Measurements from ENCODE around the gene C20orf96. TPM values are rescaled to one million over a fixed set of nuclear protein-coding genes. Genes with fewer than 3 reads are reported as not detected.

C20orf96 gene, protein sequence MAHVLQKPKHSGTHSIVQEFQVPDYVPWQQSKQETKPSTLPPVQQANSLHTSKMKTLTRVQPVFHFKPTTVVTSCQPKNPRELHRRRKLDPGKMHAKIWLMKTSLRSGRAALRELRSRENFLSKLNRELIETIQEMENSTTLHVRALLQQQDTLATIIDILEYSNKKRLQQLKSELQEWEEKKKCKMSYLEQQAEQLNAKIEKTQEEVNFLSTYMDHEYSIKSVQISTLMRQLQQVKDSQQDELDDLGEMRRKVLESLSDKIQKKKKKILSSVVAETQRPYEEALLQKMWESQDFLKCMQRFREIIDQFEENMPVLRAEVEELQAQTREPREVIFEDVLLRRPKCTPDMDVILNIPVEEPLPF
- total RNA-seq = 1 to 10 TPM; 2.8 to 3.7 TPM

DNA sequence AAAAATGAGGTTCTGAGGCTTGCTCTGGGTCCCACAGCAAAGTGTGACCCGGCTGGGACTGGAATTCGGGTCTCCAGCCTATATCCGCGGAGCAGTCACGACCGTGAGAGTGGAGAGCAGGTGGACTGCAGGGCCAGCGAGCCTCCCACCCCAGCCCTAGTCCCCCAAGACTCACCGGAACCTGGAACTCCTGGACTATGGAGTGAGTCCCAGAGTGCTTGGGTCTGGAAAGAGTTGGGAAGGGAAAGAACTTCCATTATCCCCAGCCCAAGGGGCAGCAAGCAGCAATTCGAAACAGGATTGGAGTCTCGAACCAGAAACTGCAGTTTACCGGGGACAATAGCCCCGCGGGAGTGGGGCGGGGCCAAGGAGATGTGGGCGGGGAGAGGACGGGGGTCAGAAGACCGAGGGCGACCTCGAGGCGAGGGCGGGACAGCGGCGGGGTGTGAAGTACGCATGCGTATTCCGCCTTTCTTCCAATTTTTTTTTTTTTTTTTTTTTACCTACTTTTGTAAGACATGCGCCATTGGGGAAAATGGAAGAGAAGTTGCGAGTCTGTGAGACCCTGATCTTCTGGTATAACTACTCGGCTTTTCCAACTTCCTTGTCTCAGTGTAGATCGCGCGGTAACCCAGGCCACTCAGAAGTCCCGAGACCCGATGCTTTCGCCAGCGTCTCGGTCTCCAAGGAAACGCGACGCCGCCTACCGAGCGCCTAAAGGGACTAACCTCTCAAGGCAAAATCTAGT, at the start of gene C20orf96:
TSS of gene C20orf96 (minus strand) at position 667 of the 748 bp plus-strand sequence. CDS start at position 527, 140 bp downstream.

DNA sequence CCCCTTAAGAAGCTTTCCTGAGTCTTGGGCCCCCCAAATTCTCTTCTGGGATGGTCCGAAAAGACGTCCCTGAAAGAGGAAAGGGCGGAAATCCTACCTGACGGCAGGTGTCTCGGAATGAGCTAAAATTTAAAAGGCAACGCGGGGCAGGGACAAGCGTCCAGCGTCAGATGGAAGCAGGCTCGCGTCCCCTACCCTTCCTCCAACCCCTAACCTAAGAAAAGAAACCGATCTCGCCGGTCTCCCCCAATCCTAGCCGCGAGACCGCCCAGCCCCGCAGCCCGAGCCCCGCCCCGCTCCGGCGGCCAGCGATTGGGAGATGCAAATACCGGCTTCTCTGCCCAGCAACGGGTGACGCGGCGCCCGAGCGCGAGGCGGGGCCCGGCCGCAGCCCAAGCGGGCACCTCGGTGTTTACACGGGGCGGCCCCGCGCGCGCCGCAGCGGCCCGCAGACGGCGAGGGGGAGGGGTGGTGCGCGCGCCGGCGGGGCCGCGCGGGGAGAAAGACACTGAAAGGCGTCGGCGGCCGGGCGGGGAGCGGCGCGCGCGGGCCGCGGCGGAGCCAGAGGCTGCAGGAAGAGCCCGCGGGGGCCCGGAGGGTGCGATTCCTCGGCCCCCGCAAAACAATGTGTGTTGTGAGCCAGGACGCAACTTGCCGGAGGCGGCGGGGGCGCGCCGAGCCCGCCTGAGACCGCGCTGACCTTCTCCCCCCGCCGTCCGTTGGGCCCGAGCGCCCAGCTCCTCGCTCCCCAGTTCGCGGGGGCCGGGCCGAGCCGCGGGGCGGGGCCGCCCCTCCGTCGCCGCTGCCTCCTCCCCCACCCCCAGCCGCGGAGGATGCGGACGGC, 34.7 kb upstream of the C20orf96 start, which contains the start of gene SOX12:
TSS of gene SOX12 (plus strand) at position 508 of the 844 bp plus-strand sequence. CDS start 373 bp downstream, outside the sequence.

DNA sequence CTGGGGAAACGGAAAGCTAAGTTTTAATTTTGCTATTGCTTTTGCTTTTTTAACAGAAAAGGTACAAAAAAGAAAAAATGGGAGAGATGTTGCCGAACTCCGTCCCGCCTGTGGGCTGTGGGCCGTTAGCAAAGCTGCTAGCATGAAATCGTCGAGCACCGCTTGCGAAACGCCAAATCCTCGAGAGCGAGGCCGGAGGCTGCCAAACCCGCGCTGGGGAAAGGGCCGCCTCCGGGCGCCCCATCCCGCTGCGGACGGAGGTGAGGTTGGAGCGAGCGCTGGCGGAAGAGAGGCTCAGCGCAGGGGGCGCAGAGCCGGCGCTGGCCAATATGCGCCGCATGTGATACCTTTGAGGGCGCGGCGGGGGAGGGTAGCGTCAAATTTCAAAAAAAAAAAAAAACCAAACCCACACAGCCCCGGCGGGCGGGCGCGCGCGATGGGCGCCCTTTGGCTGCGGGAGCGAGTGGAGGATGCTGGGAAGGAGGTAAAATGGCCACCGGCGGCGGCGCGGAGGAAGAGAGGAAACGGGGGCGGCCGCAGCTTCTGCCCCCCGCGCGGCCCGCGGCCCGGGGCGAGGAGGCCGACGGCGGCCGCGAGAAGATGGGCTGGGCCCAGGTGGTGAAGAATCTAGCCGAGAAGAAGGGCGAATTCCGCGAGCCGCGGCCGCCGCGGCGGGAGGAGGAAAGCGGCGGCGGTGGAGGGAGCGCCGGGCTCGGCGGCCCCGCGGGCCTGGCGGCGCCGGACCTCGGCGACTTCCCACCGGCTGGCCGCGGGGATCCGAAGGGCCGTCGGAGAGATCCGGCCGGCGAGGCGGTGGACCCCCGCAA, 6.8 kb upstream of the C20orf96 start, which contains the start of gene ZCCHC3:
TSS of gene ZCCHC3 (plus strand) at position 473 of the 827 bp plus-strand sequence. CDS start at position 490, 17 bp downstream.

DNA sequence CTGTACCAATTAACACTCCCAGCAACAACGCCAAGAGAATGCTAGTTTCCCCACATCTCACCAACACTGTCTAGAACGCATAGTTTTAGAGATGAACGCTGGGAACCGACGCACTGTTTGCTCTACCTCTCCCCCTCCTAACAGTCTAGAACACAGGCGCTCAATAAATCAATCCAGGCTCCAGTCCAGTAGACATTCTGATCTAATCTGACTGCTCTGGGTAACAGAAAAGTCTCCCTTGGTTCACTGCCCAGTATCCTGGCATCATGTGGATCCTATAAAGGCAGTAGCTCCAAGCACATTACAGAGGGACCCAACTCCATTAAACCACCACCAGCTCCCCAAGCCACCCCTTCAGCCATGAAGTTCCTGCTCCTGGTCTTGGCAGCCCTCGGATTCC, 33.1 kb downstream of the C20orf96 start, which contains the start of gene DEFB132:
TSS of gene DEFB132 (plus strand) at position 306 of the 400 bp plus-strand sequence. CDS start at position 361, 55 bp downstream.

DNA sequence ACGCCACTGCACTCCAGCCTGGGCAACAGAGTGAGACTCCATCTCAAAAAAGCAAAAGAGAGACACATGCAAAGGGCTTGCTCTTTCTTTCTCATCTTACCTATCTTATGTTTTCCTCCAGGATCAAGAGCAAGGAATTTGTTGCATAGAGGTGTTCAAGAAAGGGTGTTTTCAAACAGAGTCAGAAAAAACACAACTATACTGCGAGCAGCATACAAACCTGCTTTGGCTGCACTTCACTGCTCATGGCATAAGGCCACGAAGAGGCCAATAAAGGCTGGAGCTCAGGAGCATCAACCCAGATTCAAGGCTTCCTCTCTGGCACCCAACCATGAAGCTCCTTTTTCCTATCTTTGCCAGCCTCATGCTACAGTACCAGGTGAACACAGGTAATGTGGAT, 63.6 kb downstream of the C20orf96 start, which contains the start of gene DEFB129:
TSS of gene DEFB129 (plus strand) at position 301 of the 400 bp plus-strand sequence. CDS start at position 332, 31 bp downstream.

Other genes with a start within 250 kb of the C20orf96 start
- not detected for gene DEFB125, start 203.1 kb downstream of the C20orf96 start, total RNA-seq
- not detected for gene DEFB126, start 148.2 kb downstream of the C20orf96 start, total RNA-seq
- not detected for gene DEFB127, start 133.3 kb downstream of the C20orf96 start, total RNA-seq
- not detected for gene DEFB128, start 101.0 kb downstream of the C20orf96 start, total RNA-seq
- gene DEFB129, start 63.5 kb downstream of the C20orf96 start, total RNA-seq = under 1 TPM in 1 of 2 donors, not detected in 1; 0.34 TPM
- not detected for gene DEFB132, start 33.0 kb downstream of the C20orf96 start, total RNA-seq
- gene ZCCHC3, start 6.8 kb upstream of the C20orf96 start, total RNA-seq = 10 to 100 TPM in 1 of 2 donors, 1 to 10 TPM in 1; 8.3 to 10.3 TPM
- gene SOX12, start 34.8 kb upstream of the C20orf96 start, total RNA-seq = 1 to 10 TPM; 6.2 to 6.7 TPM
- 10 to 100 TPM; 69.9 to 98.6 TPM for gene NRSN2, start 56.4 kb upstream of the C20orf96 start, total RNA-seq
- gene TRIB3, start 90.0 kb upstream of the C20orf96 start, total RNA-seq = 10 to 100 TPM; 24.8 to 46.6 TPM
- 100 to 1,000 TPM in 1 of 2 donors, 10 to 100 TPM in 1; 98.2 to 102 TPM for gene RBCK1, start 117.5 kb upstream of the C20orf96 start, total RNA-seq
- 10 to 100 TPM; 47.3 to 55.1 TPM for gene TBC1D20, start 171.8 kb upstream of the C20orf96 start, total RNA-seq

Data from melanocyte of skin (primary cell).